Activated T-helper 17 cell treated with anti-CD3 and anti-CD28 coated beads, Interleukin-2, amount 50 U/mL, for 72 hours (primary cell): Measurements from ENCODE around the gene PDZD4. TPM values are rescaled to one million over a fixed set of nuclear protein-coding genes. Genes with fewer than 3 reads are reported as not detected.
A peak's percentile ranks its signal among the peaks of the same experiment; 100 is the strongest.

Experiments used
- ATAC-seq: fragments of 150-1000 bp; cut with Tn5 transposase; replicated peaks from 2 replicates; pipeline ENCODE4 v1.10.0; 2021; ENCODE audit warnings: mild to moderate bottlenecking, moderate library complexity
- H3K27ac Mint-ChIP-seq: one replicate; pipeline ENCODE4 v1.8.0; 2022; ENCODE audit warnings: mixed read lengths
- H3K27me3 Mint-ChIP-seq: one replicate; pipeline ENCODE4 v1.8.0; 2022; ENCODE audit warnings: mixed read lengths
- H3K36me3 Mint-ChIP-seq: one replicate; pipeline ENCODE4 v1.8.0; 2022; ENCODE audit warnings: low read depth, mild to moderate bottlenecking, mixed read lengths
- H3K4me1 Mint-ChIP-seq: one replicate; pipeline ENCODE4 v1.8.0; 2022; ENCODE audit warnings: mixed read lengths
- H3K4me3 Mint-ChIP-seq: one replicate; pipeline ENCODE4 v1.8.0; 2022; ENCODE audit warnings: mild to moderate bottlenecking, mixed read lengths
- H3K9me3 Mint-ChIP-seq: one replicate; pipeline ENCODE4 v1.8.0; 2022; ENCODE audit warnings: mixed read lengths
- total RNA-seq, 2 donors: library from RNA; stranded (reverse); gene quantifications; one replicate each; pipeline ENCODE4 v1.2.3, GENCODE V29; 2022

Gene PDZD4
- total RNA-seq, 2 donors from 2014 or later: 1.3 to 8.0 TPM

DNA sequence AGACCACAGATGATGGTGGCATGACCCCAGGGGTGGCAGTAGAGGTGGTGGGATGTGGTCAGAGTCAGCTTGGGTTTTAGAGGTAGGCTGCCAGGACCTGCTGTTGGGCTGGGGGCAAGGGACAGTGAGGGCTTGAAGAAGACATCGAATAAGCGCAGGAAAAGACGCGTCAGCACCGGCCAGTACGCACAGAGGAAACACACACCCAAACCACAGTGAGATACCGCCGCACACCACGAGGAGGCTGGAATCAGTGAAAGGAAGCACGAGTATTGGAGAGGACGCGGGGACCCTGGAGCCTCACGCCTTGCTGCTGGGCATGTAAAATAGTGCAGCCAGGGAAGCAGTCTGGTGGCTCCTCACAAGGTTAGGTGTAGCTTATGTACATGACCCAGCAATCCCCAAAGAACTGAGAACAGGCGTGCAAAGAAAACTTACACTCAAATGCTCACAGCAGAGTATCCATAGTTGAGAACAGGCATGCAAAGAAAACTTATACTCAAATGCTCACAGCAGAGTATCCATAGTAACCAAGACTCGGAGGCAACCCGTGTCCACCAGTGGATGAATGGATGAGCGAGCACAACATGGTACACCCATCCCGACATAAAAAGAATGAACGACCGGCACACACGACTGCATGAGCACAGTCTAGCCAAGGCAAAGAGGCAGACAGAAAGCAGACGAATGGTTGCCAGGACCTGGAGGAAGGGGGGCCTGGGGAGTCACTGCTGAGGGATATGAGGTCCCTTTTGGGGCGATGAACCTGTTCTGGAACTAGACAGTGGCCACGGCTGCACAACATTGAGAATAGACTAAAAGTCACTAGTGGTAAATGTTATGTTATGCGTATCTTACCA lies 13.3 kb downstream of the PDZD4 start:
- ATAC-seq: peak; percentile 60
- H3K27ac Mint-ChIP-seq: peak overlapping the region; percentile 15
- peak overlapping the region; percentile 60 for H3K4me3 Mint-ChIP-seq
- H3K27me3 Mint-ChIP-seq: no peaks in the 10 kb centered on the region
- no peaks in the 10 kb centered on the region for H3K36me3 Mint-ChIP-seq
- H3K9me3 Mint-ChIP-seq: no peaks in the 10 kb centered on the region
- peaks cover 11% of the 10 kb centered on the region for H3K4me1 Mint-ChIP-seq

DNA sequence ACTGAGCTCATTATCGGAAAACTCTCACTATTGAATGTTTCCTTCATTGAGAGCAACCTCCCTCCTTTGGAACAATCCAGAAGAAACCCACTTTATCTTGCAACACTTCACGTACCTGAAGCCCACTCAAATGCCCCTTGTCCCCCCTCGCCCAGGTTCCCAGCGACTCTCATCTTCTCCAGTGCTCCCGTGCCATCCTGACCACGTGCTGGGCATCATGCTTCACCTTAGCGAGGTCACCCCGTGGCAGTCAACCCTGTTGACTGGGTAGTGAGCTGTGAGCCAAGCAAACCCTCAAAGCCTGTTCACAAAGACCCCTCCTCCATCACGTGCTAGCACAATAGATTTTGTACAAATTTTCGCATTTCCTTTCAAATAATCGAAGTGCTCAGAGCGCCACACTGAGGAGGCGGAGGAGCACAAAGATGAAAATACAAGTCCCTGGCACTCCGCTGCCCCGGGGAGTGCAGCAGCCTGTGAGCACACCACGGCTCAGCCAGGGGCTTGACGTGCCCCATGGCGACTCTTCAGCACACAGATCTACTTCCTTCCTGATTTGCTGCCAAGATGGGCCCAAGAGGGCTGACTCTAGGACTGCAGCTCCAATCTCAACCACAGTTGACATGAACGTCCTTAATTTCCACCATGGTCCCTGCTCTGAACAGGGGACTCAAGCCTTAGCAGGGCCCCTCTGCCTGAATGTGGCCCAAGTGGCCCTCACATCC lies 15.6 kb downstream of the PDZD4 start:
- no peak for ATAC-seq
- Mint-ChIP-seq H3K27ac (no peak overlapping the region), H3K9me3 (no peaks in the 10 kb centered on the region), H3K4me3 (no peak overlapping the region), H3K36me3 (no peaks in the 10 kb centered on the region), H3K27me3 (no peaks in the 10 kb centered on the region), H3K4me1 (peaks cover 11% of the 10 kb centered on the region)

DNA sequence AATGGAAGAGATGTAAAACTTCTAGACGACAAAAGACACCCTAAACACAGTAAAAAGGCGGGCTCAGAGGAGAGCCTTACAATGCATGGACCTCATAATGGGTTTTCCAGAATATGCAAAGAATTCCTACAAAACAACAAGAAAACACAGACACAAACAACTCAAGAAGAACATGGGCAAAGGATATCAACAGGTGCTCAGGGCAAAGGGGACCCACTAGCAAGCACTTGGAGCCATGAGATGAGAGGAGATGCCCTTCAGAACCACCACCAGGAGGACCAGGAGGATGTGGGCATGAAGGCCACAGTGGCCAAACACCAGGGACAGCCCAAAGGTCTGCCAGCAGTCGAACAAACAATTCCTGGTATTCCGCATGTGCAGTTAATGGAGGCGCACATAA lies 17.2 kb downstream of the PDZD4 start:
- H3K36me3 Mint-ChIP-seq: no peaks in the 10 kb centered on the region
- H3K9me3 Mint-ChIP-seq: no peaks in the 10 kb centered on the region
- H3K27ac Mint-ChIP-seq: no peak overlapping the region
- H3K4me1 Mint-ChIP-seq: peaks cover 11% of the 10 kb centered on the region
- H3K27me3 Mint-ChIP-seq: no peaks in the 10 kb centered on the region
- H3K4me3 Mint-ChIP-seq: no peak overlapping the region
- ATAC-seq: no peak

DNA sequence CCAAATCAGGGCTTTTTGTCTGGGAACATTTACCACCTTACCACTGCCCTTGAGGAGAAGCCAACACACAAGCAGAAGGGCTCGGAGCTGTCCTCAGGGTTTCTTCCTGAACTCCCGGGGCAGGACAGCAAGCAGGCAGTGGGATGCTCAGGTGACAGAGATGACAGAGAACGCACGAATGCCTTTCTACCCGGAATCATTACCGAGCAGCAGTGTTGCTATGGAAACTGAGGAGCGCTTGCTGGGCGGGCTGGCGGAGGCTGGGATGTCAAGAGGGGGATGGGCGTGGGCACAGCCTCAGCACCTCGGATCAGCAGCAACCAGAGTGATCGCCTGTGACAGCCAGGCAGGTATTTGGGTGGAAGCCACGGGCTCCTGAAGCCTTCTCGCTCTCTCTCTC lies 18.1 kb downstream of the PDZD4 start:
- Mint-ChIP-seq H3K4me1 (peaks cover 7% of the 10 kb centered on the region), H3K9me3 (no peaks in the 10 kb centered on the region), H3K4me3 (no peak overlapping the region), H3K27ac (no peak overlapping the region), H3K36me3 (no peaks in the 10 kb centered on the region), H3K27me3 (no peaks in the 10 kb centered on the region)
- ATAC-seq: no peak

DNA sequence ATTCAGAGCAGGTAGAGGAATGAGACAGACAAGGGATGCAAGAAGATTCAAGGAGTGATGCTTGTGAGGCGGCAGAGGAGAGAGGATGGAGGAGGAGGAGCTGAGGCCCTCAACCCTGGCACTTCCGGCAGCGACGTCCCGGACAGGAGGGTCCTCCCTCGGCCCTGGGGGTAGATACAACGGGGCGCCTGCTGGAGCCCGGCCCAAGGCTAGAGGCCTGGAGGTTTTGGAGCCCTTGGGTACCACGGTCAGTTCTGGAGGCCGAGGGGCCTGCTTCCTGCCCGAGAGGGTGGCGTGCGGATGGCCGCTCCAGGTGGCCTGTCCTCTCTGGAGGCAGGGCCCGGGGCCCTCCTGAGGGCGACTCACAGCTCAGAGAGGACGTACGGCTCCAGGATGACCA lies 22.4 kb downstream of the PDZD4 start:
- Mint-ChIP-seq H3K4me1 (no peaks in the 10 kb centered on the region), H3K27ac (no peak overlapping the region), H3K27me3 (no peaks in the 10 kb centered on the region), H3K4me3 (no peak overlapping the region), H3K9me3 (no peaks in the 10 kb centered on the region), H3K36me3 (no peaks in the 10 kb centered on the region)
- ATAC-seq: no peak

DNA sequence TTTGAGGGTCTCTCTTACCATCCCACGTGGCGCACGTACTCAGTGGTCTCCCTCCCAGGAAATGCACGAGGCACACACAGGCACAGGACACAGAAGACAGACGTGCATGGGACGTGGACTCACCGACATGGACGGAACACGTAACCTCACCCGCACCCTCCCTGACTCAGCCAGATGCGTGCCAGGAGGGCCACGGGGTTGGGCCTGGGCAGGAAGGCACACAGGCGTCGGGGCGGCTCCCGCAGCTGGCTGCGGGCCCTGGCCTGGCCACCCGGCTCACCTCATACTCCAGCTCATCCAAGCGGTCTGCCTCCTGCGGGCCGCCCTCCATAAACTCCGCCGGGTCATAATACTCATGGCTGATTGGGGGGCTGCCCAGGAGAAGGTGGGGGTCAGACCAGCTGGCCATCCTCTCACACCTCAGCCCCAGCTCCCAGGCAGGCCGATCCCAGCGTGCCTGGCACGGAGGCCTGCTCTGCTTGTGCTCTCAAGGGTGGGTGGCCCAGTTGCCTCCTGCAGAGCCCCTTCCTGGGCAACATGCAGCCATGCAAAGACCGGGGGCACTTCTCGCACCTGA lies 23.3 kb downstream of the PDZD4 start:
- no peak overlapping the region for H3K4me3 Mint-ChIP-seq
- no peaks in the 10 kb centered on the region for H3K36me3 Mint-ChIP-seq
- H3K4me1 Mint-ChIP-seq: no peaks in the 10 kb centered on the region
- no peaks in the 10 kb centered on the region for H3K9me3 Mint-ChIP-seq
- no peak overlapping the region for H3K27ac Mint-ChIP-seq
- no peaks in the 10 kb centered on the region for H3K27me3 Mint-ChIP-seq
- no peak for ATAC-seq

DNA sequence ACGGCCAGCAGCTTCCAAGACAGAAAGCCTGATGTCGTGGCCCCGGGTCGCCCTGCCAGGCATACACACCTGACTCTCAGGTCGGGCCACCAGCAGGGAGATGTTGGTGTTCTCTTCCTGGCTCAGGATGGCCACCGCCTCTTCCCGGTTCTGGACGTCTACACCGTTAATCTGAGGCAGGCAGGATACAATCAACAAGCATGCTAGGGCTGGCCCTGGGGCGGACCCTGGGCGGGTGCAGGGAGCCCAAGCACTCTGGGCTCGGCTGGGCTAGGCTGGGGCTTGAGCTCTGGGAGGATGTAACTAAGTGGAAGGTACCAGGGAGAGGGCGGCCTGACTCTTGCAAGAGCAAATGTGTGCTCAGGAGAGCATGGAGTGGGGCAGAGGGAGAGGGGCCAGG lies 24.9 kb downstream of the PDZD4 start:
- no peak for ATAC-seq
- Mint-ChIP-seq H3K27ac (no peak overlapping the region), H3K9me3 (no peaks in the 10 kb centered on the region), H3K4me1 (no peaks in the 10 kb centered on the region), H3K27me3 (no peaks in the 10 kb centered on the region), H3K4me3 (no peak overlapping the region), H3K36me3 (no peaks in the 10 kb centered on the region)

DNA sequence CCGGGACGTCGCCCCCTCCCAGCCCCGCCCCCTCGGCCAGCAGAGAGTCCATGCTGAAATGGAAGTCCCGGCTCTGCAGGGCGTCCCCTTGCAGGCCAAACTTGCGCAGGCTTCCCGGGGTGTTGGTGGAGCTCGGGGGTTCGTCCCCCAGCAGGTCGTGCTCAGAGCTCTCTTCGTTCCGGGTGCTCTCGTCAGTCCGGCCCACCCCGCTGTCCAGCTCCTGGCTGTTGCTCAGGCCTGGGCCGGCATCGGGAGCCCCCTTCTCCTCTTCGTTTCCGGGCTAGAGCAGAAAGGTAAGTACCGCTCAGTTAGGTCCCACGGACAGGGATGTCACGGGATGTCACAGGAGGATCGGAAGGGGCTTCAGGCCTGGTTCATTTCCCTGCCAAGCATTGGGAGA lies 25.7 kb downstream of the PDZD4 start:
- H3K4me1 Mint-ChIP-seq: no peaks in the 10 kb centered on the region
- no peak for ATAC-seq
- H3K9me3 Mint-ChIP-seq: no peaks in the 10 kb centered on the region
- H3K27ac Mint-ChIP-seq: no peak overlapping the region
- H3K27me3 Mint-ChIP-seq: no peaks in the 10 kb centered on the region
- no peaks in the 10 kb centered on the region for H3K36me3 Mint-ChIP-seq
- no peak overlapping the region for H3K4me3 Mint-ChIP-seq

DNA sequence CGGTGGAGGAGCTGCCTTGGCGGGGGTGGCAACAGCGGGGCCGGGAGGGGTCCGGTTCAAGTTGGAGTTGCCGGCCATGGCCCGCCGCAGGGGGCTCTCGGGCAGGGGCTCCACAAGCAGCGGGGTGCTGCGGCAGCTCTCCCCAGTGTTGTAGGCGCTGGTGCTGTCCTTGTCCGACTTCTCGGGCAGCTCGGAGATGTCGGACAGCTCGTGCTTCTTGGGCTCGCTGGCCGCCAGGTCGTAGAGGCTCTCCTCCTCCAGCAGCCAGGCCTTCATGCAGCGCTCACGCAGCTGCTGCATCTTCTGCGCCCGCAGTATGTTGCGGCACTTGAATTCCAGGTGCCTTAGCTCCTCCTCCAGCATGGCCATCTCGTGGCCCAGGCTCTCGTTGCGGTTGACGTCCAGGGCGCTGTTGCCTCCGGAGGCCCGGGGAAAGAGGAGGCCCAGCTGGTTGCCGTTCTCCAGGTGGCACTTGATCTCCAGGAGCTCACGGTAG lies 26.2 kb downstream of the PDZD4 start:
- no peak for ATAC-seq
- H3K27ac Mint-ChIP-seq: no peak overlapping the region
- H3K36me3 Mint-ChIP-seq: peaks cover 2% of the 10 kb centered on the region
- no peaks in the 10 kb centered on the region for H3K9me3 Mint-ChIP-seq
- no peaks in the 10 kb centered on the region for H3K27me3 Mint-ChIP-seq
- H3K4me3 Mint-ChIP-seq: no peak overlapping the region
- H3K4me1 Mint-ChIP-seq: no peaks in the 10 kb centered on the region

- Mint-ChIP-seq H3K27me3 (no peaks in the 10 kb centered on the region), H3K36me3 (peaks cover 8% of the 10 kb centered on the region), H3K9me3 (no peaks in the 10 kb centered on the region), H3K4me3 (no peak overlapping the region), H3K27ac (no peak overlapping the region), H3K4me1 (no peaks in the 10 kb centered on the region)
- ATAC-seq: no peak
Measured at GRCh38 chrX:153803211-153804099, 26.9 kb downstream of the PDZD4 start.

DNA sequence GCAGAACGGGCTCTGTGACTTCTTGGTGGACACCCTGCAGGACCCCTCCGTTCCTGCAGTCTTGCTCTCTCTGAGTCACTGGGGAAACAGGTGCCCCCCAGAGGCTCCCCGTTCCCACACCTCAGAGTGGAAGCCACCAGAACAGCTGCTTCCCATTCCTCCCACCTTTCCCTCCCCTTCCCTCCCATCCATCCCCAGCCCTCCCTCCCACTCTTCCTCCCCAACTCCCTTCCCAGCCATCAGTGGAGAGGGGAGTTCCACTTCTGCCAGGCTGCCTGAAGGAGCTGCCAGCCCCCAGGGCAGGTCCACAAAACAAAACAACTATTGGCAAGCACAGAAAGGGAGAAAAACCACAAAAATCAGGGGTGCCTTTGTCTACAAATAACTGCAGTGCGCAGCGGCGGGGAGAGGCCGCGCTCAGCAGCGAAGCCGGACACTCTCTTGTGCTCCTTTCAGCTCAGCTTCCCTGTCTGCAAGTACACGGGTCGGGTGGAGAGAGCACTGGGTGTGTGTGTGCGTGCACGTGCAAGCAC lies 27.8 kb downstream of the PDZD4 start:
- Mint-ChIP-seq H3K4me3 (no peak overlapping the region), H3K36me3 (peaks cover 14% of the 10 kb centered on the region), H3K4me1 (no peaks in the 10 kb centered on the region), H3K27me3 (no peaks in the 10 kb centered on the region), H3K9me3 (no peaks in the 10 kb centered on the region), H3K27ac (no peak overlapping the region)
- no peak for ATAC-seq

DNA sequence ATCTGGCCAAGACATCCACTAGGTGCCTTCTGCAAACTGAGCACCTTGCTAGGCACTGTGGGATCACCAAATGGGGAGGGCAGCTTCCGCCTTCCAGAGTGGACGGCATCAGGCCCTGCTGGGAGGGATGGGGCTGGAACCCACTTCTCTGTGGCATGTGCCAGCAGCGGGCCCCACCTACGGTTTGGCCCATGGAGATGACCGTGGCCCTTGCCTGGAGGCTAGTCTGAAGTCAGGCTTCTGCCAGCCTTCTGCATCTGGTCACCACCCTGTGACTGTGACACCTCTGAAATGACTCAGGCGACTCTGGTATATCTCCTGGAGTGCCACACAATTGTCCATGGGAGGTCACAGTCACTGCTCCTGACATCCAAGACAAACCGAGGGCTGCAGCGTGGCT lies 28.7 kb downstream of the PDZD4 start:
- Mint-ChIP-seq H3K36me3 (peaks cover 20% of the 10 kb centered on the region), H3K9me3 (no peaks in the 10 kb centered on the region), H3K4me3 (no peak overlapping the region), H3K4me1 (no peaks in the 10 kb centered on the region), H3K27ac (no peak overlapping the region), H3K27me3 (no peaks in the 10 kb centered on the region)
- no peak for ATAC-seq

GRCh38 chrX:153800746-153801145 lies 29.6 kb downstream of the PDZD4 start:
- no peak overlapping the region for H3K4me3 Mint-ChIP-seq
- H3K4me1 Mint-ChIP-seq: no peaks in the 10 kb centered on the region
- H3K27me3 Mint-ChIP-seq: no peaks in the 10 kb centered on the region
- H3K36me3 Mint-ChIP-seq: peaks cover 30% of the 10 kb centered on the region
- no peak for ATAC-seq
- no peak overlapping the region for H3K27ac Mint-ChIP-seq
- H3K9me3 Mint-ChIP-seq: no peaks in the 10 kb centered on the region

- ATAC-seq: no peak
- H3K9me3 Mint-ChIP-seq: no peaks in the 10 kb centered on the region
- H3K4me1 Mint-ChIP-seq: no peaks in the 10 kb centered on the region
- no peak overlapping the region for H3K4me3 Mint-ChIP-seq
- no peak overlapping the region for H3K27ac Mint-ChIP-seq
- no peaks in the 10 kb centered on the region for H3K27me3 Mint-ChIP-seq
- H3K36me3 Mint-ChIP-seq: peaks cover 30% of the 10 kb centered on the region
Measured at GRCh38 chrX:153800177-153800722, 30.1 kb downstream of the PDZD4 start.
